ENCODE data around the gene CRTAC1. TPM values are rescaled to one million over a fixed set of nuclear protein-coding genes. Genes with fewer than 3 reads are reported as not detected.

CRTAC1 gene
- total RNA-seq, 1 experiment from 2014 or later = 0.46 TPM

DNA sequence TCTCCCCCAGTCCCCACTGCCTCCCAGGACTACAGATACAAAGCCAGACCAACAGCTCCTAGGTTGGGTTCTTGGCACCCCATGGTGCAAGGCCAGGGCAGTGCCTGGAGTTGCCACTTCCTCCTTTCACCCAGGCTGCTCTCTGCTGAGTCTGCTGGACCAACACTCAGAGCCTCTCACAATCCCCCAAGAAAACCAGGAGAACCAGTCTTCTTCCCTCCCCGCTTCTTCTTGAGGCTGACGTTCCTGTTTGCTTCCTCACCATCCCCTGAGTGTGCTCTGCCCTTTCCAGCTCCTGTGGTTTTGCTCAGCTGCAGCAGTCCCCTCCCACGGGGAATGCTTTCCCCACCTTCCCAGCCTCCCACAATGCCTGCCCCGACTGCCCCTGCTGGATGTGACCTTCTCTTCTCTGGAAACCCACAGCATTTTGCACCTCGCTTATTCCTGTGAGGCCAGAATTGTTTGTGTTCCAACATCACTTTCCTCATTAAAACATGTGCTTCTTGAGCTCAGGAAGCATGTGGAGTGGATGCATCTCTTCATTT, 90.9 kb downstream of the CRTAC1 start:
- no peaks in the 10 kb centered on the region for H3K23me2 ChIP-seq (ENCODE audit: insufficient read length, low read depth, low read length, poor library complexity, severe bottlenecking)
- H3T11ph ChIP-seq (ENCODE audit: low read length) = no peak overlapping the region
- H3K27ac ChIP-seq (ENCODE audit: insufficient read length, low read depth, low read length) = no peak overlapping the region
- no peak overlapping the region for H3K4me3 Mint-ChIP-seq
- peaks cover 6 to 13% of the 10 kb centered on the region in 2 experiments for H3K4me1 Mint-ChIP-seq
- no peaks in the 10 kb centered on the region for H3K27me3 ChIP-seq (ENCODE audit: insufficient read depth, low read length)
- no peaks in the 10 kb centered on the region for H3K79me1 ChIP-seq (ENCODE audit: insufficient read depth, low read depth, low read length, poor library complexity, severe bottlenecking)
- H3K9ac ChIP-seq (ENCODE audit: extremely low read depth, insufficient read length, low read length) = no peak overlapping the region
- no peak for DNase-seq
- H3K14ac ChIP-seq (ENCODE audit: insufficient read depth, low read length) = no peak overlapping the region; the same call in 1 of the 2 replicates
- no peaks in the 10 kb centered on the region for H3K79me2 ChIP-seq (ENCODE audit: insufficient read depth, low read length)
- H4K5ac ChIP-seq (ENCODE audit: insufficient read length, low read depth, low read length) = no peak overlapping the region
- H3K27ac Mint-ChIP-seq = peak overlapping the region in 1 of 3 experiments; percentile 20; a peak in 1 of 7 replicates
- H2AK5ac ChIP-seq (ENCODE audit: insufficient read length, low read length) = no peak overlapping the region
- no peak overlapping the region for H2BK5ac ChIP-seq (ENCODE audit: insufficient read length, low read length)
- no peak overlapping the region for H2BK12ac ChIP-seq (ENCODE audit: insufficient read length, low read depth, low read length)
- H3K56ac ChIP-seq (ENCODE audit: insufficient read length, low read depth, low read length) = no peak overlapping the region
- H3K9me3 ChIP-seq (ENCODE audit: control insufficient read depth, low read depth, low read length) = no peaks in the 10 kb centered on the region
- WGBS (ENCODE audit: extremely low coverage, insufficient read length, low lambda C conversion rate) = no CpG with 5 or more reads among the region's 5 CpGs
- no peak overlapping the region for H2AFZ ChIP-seq (ENCODE audit: low read length)
- H4K20me1 ChIP-seq (ENCODE audit: control insufficient read depth, insufficient read depth, insufficient read length) = no peaks in the 10 kb centered on the region
- H2BK15ac ChIP-seq (ENCODE audit: low read depth, low read length) = no peak overlapping the region
- no peak overlapping the region for H3K4me2 ChIP-seq (ENCODE audit: insufficient read depth, insufficient read length, low read length)
- H2BK120ac ChIP-seq (ENCODE audit: low read depth, low read length, poor library complexity, severe bottlenecking) = no peak overlapping the region
- H3K9me3 Mint-ChIP-seq = peaks cover 5 to 8% of the 10 kb centered on the region in 2 experiments
- H2BK20ac ChIP-seq (ENCODE audit: low read depth, low read length, poor library complexity, severe bottlenecking) = no peak overlapping the region
- no peak overlapping the region for H3K4ac ChIP-seq (ENCODE audit: low read depth, low read length)
- H3K36me3 Mint-ChIP-seq (ENCODE audit: insufficient read depth in 1 of 3, low read depth in 3 of 3) = peaks cover 0 to 4% (median 0%) of the 10 kb centered on the region in 3 experiments; a peak in 2 of 7 replicates
- H4K91ac ChIP-seq (ENCODE audit: insufficient read length, low read depth, low read length) = no peak overlapping the region
- H3K4me1 ChIP-seq (ENCODE audit: insufficient read depth, low read length) = no peaks in the 10 kb centered on the region
- no peak overlapping the region for H4K8ac ChIP-seq (replicated peaks; ENCODE audit: insufficient read length, low read depth, low read length)
- H3K23ac ChIP-seq (ENCODE audit: insufficient read length, low read depth, low read length) = no peak overlapping the region
- TF ChIP-seq, protein P1, sequence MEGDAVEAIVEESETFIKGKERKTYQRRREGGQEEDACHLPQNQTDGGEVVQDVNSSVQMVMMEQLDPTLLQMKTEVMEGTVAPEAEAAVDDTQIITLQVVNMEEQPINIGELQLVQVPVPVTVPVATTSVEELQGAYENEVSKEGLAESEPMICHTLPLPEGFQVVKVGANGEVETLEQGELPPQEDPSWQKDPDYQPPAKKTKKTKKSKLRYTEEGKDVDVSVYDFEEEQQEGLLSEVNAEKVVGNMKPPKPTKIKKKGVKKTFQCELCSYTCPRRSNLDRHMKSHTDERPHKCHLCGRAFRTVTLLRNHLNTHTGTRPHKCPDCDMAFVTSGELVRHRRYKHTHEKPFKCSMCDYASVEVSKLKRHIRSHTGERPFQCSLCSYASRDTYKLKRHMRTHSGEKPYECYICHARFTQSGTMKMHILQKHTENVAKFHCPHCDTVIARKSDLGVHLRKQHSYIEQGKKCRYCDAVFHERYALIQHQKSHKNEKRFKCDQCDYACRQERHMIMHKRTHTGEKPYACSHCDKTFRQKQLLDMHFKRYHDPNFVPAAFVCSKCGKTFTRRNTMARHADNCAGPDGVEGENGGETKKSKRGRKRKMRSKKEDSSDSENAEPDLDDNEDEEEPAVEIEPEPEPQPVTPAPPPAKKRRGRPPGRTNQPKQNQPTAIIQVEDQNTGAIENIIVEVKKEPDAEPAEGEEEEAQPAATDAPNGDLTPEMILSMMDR (conservative IDR thresholded peaks at IDR 0.05) = no peak
- peaks cover 6% of the 10 kb centered on the region for H3K27me3 Mint-ChIP-seq (ENCODE audit: low read depth)
- no peak overlapping the region for H3K18ac ChIP-seq (ENCODE audit: insufficient read length, low read depth, low read length)

Data from H9 (cell line).